MM.1S (cell line): Measurements from ENCODE around the gene IL17REL.

ENCODE experiments used
- DNase-seq: peaks from one replicate; pipeline ENCODE4 v3.0.0-alpha.2; 2015
- H2AFZ ChIP-seq: fragments of 300-600 bp; sonication (generic); 2 replicates; pipeline ENCODE4 v1.6.0; 2016; ENCODE audit warnings: antibody characterized with exemption, low read length
- H3F3A ChIP-seq: fragments of 300-600 bp; sonication (generic); 2 replicates; pipeline ENCODE4 v1.6.1; 2016; ENCODE audit warnings: mild to moderate bottlenecking, antibody characterized with exemption, low read length, moderate library complexity, mixed read lengths; ENCODE audit not compliant: insufficient read depth
- H3K27ac ChIP-seq: fragments of 300-600 bp; sonication (generic); 2 replicates; pipeline ENCODE4 v1.5.1; 2016; ENCODE audit warnings: mild to moderate bottlenecking, low read length
- H3K27me3 ChIP-seq: fragments of 300-600 bp; sonication (generic); replicated peaks from 2 replicates; pipeline ENCODE4 v1.6.0; 2016; ENCODE audit warnings: low read length; ENCODE audit not compliant: insufficient read depth
- H3K36me3 ChIP-seq: fragments of 300-600 bp; sonication (generic); replicated peaks from 2 replicates; pipeline ENCODE4 v1.6.1; 2016; ENCODE audit warnings: mild to moderate bottlenecking, low read length, mixed read lengths; ENCODE audit not compliant: insufficient read depth
- H3K4me1 ChIP-seq: fragments of 300-600 bp; sonication (generic); 2 replicates; pipeline ENCODE4 v1.6.1; 2016; ENCODE audit warnings: low read length, mixed read lengths
- H3K4me2 ChIP-seq: fragments of 300-600 bp; sonication (generic); 2 replicates; pipeline ENCODE4 v1.6.0; 2016; ENCODE audit warnings: low read depth, low read length
- H3K4me3 ChIP-seq: fragments of 300-600 bp; sonication (generic); 2 replicates; pipeline ENCODE4 v1.5.1; 2016; ENCODE audit warnings: low read length, mixed read lengths
- H3K79me2 ChIP-seq: fragments of 300-600 bp; sonication (generic); 2 replicates; pipeline ENCODE4 v1.6.1; 2016; ENCODE audit warnings: mixed run types, low read length, mixed read lengths
- H3K9ac ChIP-seq: fragments of 300-600 bp; sonication (generic); 2 replicates; pipeline ENCODE4 v1.6.1; 2016; ENCODE audit warnings: low read length, mixed read lengths
- H3K9me2 ChIP-seq: fragments of 300-600 bp; sonication (generic); replicated peaks from 2 replicates; pipeline ENCODE4 v1.6.1; 2016; ENCODE audit warnings: mild to moderate bottlenecking, low read length, mixed read lengths; ENCODE audit not compliant: insufficient read depth
- H3K9me3 ChIP-seq: fragments of 300-600 bp; sonication (generic); replicated peaks from 2 replicates; pipeline ENCODE4 v1.6.1; 2016; ENCODE audit warnings: mild to moderate bottlenecking, low read length, mixed read lengths; ENCODE audit not compliant: insufficient read depth
- H4K20me1 ChIP-seq: fragments of 300-600 bp; sonication (generic); 2 replicates; pipeline ENCODE4 v1.6.1; 2016; ENCODE audit warnings: mild to moderate bottlenecking, low read length, moderate library complexity, mixed read lengths; ENCODE audit not compliant: insufficient read depth
- EZH2 ChIP-seq: fragments of 300-600 bp; sonication (generic); optimal IDR thresholded peaks from 2 replicates; pipeline ENCODE3; 2017; ENCODE audit warnings: low read depth, mild to moderate bottlenecking, antibody characterized with exemption, low read length, mixed read lengths
- EZH2phosphoT487 ChIP-seq: fragments of 300-600 bp; sonication (generic); IDR thresholded peaks from 2 replicates; pipeline ENCODE4 v1.6.1; 2018; ENCODE audit warnings: antibody characterized with exemption, low read length
- TF ChIP-seq, protein P1 (sequence below): fragments of 300-600 bp; sonication (generic); IDR thresholded peaks from 2 replicates; pipeline ENCODE4 v1.5.1; 2016; ENCODE audit warnings: antibody characterized with exemption, low read length, mixed read lengths

Gene IL17REL

DNA sequence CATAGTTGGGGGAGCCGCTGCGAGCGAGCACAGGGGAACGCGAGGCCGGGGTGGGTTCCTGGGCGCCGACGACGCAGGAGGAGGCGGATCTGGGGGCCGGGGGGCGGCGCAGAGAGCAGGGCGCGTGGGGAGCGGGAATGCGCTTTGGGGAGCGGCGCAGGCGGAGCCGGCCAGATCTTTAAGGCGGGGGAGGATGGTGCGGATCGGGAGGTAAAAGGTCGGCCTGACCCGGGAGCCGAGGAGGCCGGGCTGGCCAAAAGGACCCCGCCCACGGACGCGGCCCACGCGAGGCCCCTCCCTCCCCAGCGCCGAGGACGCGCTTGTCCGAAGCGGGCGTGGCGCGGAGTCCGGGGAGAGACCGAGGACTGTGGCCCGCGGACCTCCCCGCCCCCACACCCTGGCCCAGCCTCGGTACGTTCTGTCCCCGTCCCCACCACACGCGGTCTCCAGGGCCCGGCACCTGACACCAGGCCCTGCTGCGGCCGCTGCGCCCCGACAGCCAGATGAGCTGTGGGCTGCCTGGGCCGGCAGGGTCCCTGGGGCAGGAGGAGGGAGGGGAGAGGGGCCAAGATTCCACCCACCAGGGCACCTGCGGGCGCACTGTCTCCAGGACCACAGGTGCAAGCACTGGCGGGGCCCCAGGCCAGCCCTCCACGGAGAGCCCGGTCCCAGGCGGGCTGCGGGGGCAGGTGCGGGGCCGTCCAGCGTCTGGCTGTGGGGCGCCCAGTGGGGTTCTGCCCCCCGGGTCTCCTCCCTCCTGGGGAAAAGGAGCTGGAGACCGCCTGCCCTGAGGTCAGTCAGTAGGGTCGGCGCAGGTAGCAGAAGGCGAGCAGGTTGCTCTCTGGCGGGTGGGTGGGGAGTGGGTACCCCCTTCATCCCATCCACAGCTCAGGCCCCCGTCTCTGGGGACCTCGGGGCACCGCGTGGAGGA is 41.1 kb downstream of the IL17REL start:
- H3F3A ChIP-seq: peaks cover 8% of the 10 kb centered on the region
- H4K20me1 ChIP-seq: no peaks in the 10 kb centered on the region
- H3K36me3 ChIP-seq: no peaks in the 10 kb centered on the region
- H3K27ac ChIP-seq: peak overlapping the region; percentile 16; the same call in 1 of the 2 replicates
- H3K79me2 ChIP-seq: no peaks in the 10 kb centered on the region
- H3K4me1 ChIP-seq: peaks cover 8% of the 10 kb centered on the region
- no peak for TF ChIP-seq EZH2phosphoT487
- TF ChIP-seq EZH2: no peak
- TF ChIP-seq, protein P1, sequence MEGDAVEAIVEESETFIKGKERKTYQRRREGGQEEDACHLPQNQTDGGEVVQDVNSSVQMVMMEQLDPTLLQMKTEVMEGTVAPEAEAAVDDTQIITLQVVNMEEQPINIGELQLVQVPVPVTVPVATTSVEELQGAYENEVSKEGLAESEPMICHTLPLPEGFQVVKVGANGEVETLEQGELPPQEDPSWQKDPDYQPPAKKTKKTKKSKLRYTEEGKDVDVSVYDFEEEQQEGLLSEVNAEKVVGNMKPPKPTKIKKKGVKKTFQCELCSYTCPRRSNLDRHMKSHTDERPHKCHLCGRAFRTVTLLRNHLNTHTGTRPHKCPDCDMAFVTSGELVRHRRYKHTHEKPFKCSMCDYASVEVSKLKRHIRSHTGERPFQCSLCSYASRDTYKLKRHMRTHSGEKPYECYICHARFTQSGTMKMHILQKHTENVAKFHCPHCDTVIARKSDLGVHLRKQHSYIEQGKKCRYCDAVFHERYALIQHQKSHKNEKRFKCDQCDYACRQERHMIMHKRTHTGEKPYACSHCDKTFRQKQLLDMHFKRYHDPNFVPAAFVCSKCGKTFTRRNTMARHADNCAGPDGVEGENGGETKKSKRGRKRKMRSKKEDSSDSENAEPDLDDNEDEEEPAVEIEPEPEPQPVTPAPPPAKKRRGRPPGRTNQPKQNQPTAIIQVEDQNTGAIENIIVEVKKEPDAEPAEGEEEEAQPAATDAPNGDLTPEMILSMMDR: no peak
- H3K9me2 ChIP-seq: no peaks in the 10 kb centered on the region
- peak overlapping the region; percentile 56 for H2AFZ ChIP-seq
- peak overlapping the region; percentile 51; the same call in 1 of the 2 replicates for H3K9ac ChIP-seq
- peaks cover 12% of the 10 kb centered on the region for H3K27me3 ChIP-seq
- H3K4me3 ChIP-seq: peak overlapping the region; percentile 51
- peak overlapping the region; percentile 74 for H3K4me2 ChIP-seq
- no peaks in the 10 kb centered on the region for H3K9me3 ChIP-seq
- DNase-seq: peak; percentile 7

DNA sequence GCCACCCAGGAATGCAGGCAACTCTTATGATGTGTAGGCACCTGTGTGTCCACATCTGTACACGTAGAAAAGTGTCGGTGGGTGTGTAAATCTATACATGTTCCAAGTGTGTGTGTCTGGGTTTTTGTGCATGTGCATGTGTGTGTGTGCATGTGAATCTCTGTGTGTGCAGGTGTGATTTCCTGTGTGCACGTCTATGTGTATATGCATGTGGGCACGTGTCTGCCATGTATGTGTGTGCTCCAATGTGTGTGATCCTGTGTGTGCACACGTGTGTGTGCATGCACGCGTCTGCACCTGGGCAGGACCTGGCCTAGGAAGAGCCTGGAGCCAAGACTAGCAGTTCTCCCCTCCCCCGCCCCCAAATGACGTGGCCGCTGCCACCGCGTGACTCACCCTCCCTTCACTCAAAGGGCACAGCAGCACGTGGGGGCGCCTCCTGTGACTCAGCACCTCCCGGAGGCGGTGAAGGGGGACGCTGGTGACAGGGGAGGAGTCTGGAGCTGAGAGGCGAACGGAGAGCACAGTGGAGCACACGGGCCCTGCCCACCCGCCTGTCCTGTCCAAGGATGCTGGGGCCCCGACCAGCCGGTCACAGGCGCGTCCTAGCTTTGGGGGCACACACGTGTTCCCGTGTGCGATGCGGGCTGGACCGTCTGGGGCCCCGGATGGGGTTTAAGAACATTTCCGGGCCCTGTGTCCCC is 41.9 kb downstream of the IL17REL start:
- H3K9ac ChIP-seq: peak overlapping the region; percentile 51; the same call in 1 of the 2 replicates

DNA sequence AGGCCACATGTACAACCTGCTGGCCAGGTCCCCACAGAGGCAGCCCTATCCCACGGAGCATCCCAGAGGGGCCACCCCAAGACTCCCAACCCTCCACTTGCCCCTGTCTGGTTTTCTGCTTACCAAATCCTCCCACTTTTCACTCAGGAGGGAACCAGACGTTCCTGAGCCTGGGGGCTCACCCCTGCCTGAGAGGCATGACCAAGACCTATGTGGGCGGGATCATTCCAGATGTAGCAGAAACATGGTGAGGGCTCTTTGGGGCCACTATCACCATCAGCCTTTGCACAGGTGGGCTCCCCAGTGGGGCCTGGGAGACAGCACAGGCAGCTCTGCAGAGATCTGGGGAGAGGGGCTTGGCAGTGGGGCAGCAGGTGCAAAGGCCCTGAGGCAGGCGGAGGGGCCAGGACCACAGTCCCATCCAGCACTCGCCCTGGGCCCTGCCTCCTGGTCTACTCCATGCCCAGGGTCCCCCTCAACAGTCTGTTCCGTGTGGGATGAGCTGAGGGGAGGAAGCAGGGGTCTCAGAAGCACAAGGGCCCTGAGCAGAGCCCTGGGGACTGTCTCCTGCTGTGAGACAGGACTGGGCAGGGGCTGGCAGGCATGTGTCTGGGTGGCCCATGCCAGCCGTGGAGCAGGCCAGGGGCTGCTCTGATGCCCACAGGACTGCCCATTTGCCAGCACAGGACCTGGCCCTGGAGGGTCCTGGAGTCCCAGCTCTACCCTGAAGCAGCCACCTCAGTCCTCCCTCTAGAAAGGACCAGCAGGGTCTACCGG is 42.6 kb downstream of the IL17REL start:
- Histone ChIP-seq H3K79me2 (no peaks in the 10 kb centered on the region), H3K4me1 (peaks cover 8% of the 10 kb centered on the region), H3K4me3 (no peak overlapping the region), H2AFZ (no peak overlapping the region), H3K9me2 (no peaks in the 10 kb centered on the region), H3K36me3 (no peaks in the 10 kb centered on the region), H3F3A (0 out of 2 replicates have a peak, but pooled peaks cover 3% of the 10 kb centered on the region), H3K27me3 (peaks cover 10% of the 10 kb centered on the region), H3K9ac (no peak overlapping the region), H3K4me2 (no peak overlapping the region), H4K20me1 (no peaks in the 10 kb centered on the region), H3K9me3 (no peaks in the 10 kb centered on the region), H3K27ac (no peak overlapping the region)
- TF ChIP-seq EZH2: no peak
- TF ChIP-seq EZH2phosphoT487: no peak
- TF ChIP-seq, protein P1: no peak
- DNase-seq: peak; percentile 4

More for the DNA sequence above, 41.9 kb downstream of the IL17REL start:
- Histone ChIP-seq H3K27ac (peak overlapping the region; percentile 16; the same call in 1 of the 2 replicates), H3K27me3 (peaks cover 10% of the 10 kb centered on the region), H3K4me3 (peak overlapping the region; percentile 51), H3K9me3 (no peaks in the 10 kb centered on the region), H3K4me2 (peak overlapping the region; percentile 74), H4K20me1 (no peaks in the 10 kb centered on the region), H3K4me1 (peaks cover 8% of the 10 kb centered on the region), H3K79me2 (no peaks in the 10 kb centered on the region), H3F3A (0 out of 2 replicates have a peak, but pooled peaks cover 3% of the 10 kb centered on the region), H3K36me3 (no peaks in the 10 kb centered on the region), H3K9me2 (no peaks in the 10 kb centered on the region), H2AFZ (peak overlapping the region; percentile 56)
- TF ChIP-seq EZH2phosphoT487: no peak
- TF ChIP-seq, protein P1: no peak
- no peak for TF ChIP-seq EZH2
- peak; percentile 68 for DNase-seq
